ENCODE measurements around the gene TBC1D21. TPM values are rescaled to one million over a fixed set of nuclear protein-coding genes. Genes with fewer than 3 reads are reported as not detected.

Gene TBC1D21
- total and polyA plus RNA-seq, 2 of the 4 experiments (the other 2 are of a cell fraction), result not detected

DNA sequence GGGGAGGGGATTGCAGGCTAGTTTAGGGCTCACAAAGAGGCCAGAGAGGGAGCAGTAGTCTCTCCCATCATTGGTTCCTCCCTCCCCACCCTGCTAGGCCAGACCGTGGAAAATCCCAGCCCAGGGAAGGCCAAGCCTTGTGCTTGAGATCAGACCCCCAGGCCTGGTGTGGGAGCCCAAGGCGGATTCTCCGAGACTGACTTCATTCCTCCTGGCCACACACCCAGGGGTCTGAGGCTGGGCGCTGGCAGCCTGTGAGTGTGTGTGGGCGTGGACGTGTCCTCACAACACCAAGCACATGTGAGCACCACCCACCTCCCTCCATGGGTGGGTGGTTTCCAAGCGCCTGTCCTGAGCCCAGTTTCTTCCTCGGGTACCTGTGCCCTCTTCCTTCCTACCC lies 57.0 kb downstream of the TBC1D21 start:
- Histone ChIP-seq H3K14ac (replicated peaks; ENCODE audit: low read depth, low read length) (peak overlapping the region; percentile 91), H3K36me3 (ENCODE audit: control insufficient read depth, insufficient read depth, low read length) (peaks cover 12% of the 10 kb centered on the region), H2AFZ (replicated peaks; ENCODE audit: low read length, poor library complexity) (peak overlapping the region; percentile 64), H3K9ac (ENCODE audit: low read depth, low read length) (peak overlapping the region; percentile 49), H3K79me1 (ENCODE audit: low read depth in 1 of 2, low read length in 2 of 2) (peaks cover 40 to 87% of the 10 kb centered on the region in 2 experiments), H2BK120ac (ENCODE audit: low read depth, low read length) (peak overlapping the region; percentile 68), H2AK9ac (replicated peaks; ENCODE audit: low read depth, low read length, poor library complexity) (peak overlapping the region; percentile 95), H3K4ac (ENCODE audit: low read depth, low read length) (peak overlapping the region; percentile 89), H4K20me1 (ENCODE audit: insufficient read depth, low read length) (peaks cover 66% of the 10 kb centered on the region), H3K56ac (ENCODE audit: extremely low read depth, insufficient read depth, low read length) (no peak overlapping the region), H3K18ac (ENCODE audit: low read depth, low read length) (peak overlapping the region; percentile 17; the same call in 1 of the 2 replicates), H3K23ac (ENCODE audit: low read depth, low read length) (peak overlapping the region; percentile 89; the same call in 1 of the 2 replicates), H2BK20ac (ENCODE audit: low read depth, low read length) (0 out of 2 replicates have a peak overlapping the region, but pooled peaks have one; percentile 5), H2AK5ac (ENCODE audit: low read depth, low read length) (peak overlapping the region; percentile 80), H2BK5ac (ENCODE audit: low read depth, low read length, poor library complexity, severe bottlenecking) (peak overlapping the region; percentile 38), H2BK15ac (ENCODE audit: low read depth, low read length) (peak overlapping the region; percentile 68; the same call in 1 of the 3 replicates), H3K9me3 (ENCODE audit: control insufficient read depth, insufficient read depth, low read length) (no peaks in the 10 kb centered on the region), H4K91ac (ENCODE audit: insufficient read depth, low read depth, low read length) (peak overlapping the region; percentile 58; the same call in 1 of the 2 replicates), H3K4me1 (ENCODE audit: control insufficient read depth, insufficient read depth, low read length) (peaks cover 42% of the 10 kb centered on the region), H3K4me3 (ENCODE audit: insufficient read depth, low read depth, low read length) (no peak overlapping the region), H3K27ac (ENCODE audit: insufficient read depth, low read length) (peak overlapping the region; percentile 50), H3K4me2 (ENCODE audit: low read depth, low read length) (peak overlapping the region; percentile 73), H4K5ac (ENCODE audit: low read depth, low read length) (no peak overlapping the region), H4K8ac (ENCODE audit: low read depth in 2 of 2, low read length in 2 of 2) (peak overlapping the region; percentile 28 to 71; a peak in 2 of 4 replicates), H3K9me1 (ENCODE audit: insufficient read depth, low read length) (peaks cover 36% of the 10 kb centered on the region), H3K27me3 (ENCODE audit: control insufficient read depth, insufficient read depth, low read length) (no peaks in the 10 kb centered on the region)
- ChIA-PET CTCF (interaction anchor here (1.1 kb wide), 1 partner anchor 32 kb away, joined by 3 read pairs; no protein-coding TSS in a partner anchor), POLR2A (ENCODE audit: unreplicated experiment) (no interaction called here)
- peak; percentile 93 for DNase-seq
- no TSS peak for BruUV-seq (replicated peaks)
- TF ChIP-seq MXI1 (IDR thresholded peaks at IDR 0.05; ENCODE audit: borderline replicate concordance, low read depth, low read length), result peak; percentile 94
- peak; percentile 29; the same call in 1 of the 2 replicates for TF ChIP-seq MAZ (IDR thresholded peaks at IDR 0.05; ENCODE audit: borderline replicate concordance, low read depth, low read length)
- no peak for TF ChIP-seq CEBPB (IDR thresholded peaks at IDR 0.05; ENCODE audit: low read depth, low read length)
- TF ChIP-seq MAFK (IDR thresholded peaks at IDR 0.05; ENCODE audit: low read depth, low read length), result no peak
- TF ChIP-seq, protein P1, sequence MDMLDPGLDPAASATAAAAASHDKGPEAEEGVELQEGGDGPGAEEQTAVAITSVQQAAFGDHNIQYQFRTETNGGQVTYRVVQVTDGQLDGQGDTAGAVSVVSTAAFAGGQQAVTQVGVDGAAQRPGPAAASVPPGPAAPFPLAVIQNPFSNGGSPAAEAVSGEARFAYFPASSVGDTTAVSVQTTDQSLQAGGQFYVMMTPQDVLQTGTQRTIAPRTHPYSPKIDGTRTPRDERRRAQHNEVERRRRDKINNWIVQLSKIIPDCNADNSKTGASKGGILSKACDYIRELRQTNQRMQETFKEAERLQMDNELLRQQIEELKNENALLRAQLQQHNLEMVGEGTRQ (IDR thresholded peaks at IDR 0.05; ENCODE audit: low read depth, low read length), result 0 out of 2 replicates have a peak, but pooled peaks have one; percentile 34
- peak; percentile 79 for TF ChIP-seq BHLHE40 (IDR thresholded peaks at IDR 0.05; ENCODE audit: low read depth, low read length)
- no peak for TF ChIP-seq SMC3 (IDR thresholded peaks at IDR 0.05; ENCODE audit: low read depth, low read length)
- TF ChIP-seq CHD1 (IDR thresholded peaks at IDR 0.05; ENCODE audit: low read depth, low read length), result no peak
- WGBS, 2 experiments (ENCODE audit: extremely low coverage in 2 of 2, insufficient read length in 1 of 2), result 74% methylated on average over 2 of the region's 8 CpGs; no CpG with 5 or more reads in 1 of the 2 experiments
- dilution Hi-C loops (cut with HindIII; ENCODE audit: low sequenced_read_pairs, unreplicated experiment) (no loop called here), in situ Hi-C loops (cut with MboI; ENCODE audit: low sequenced_read_pairs) (no loop called here), intact Hi-C loops (cut with micrococcal nuclease) (no loop called here)
- peak; percentile 9 for ATAC-seq (ENCODE audit: low read depth)

Measured in IMR-90 (cell line).